Loucy (cell line): ENCODE data around the gene MYH15.

Experiments used
- CTCF ChIP-seq: fragments of 200-600 bp; sonication (generic); conservative IDR thresholded peaks from 2 replicates; pipeline ENCODE4 v1.5.1; 2014; ENCODE audit warnings: mild to moderate bottlenecking, antibody characterized with exemption, low read length
- EZH2phosphoT487 ChIP-seq: fragments of 200-600 bp; IDR thresholded peaks from 2 replicates; pipeline ENCODE4 v1.6.1; 2018; ENCODE audit warnings: antibody characterized with exemption, mild to moderate bottlenecking, moderate library complexity, borderline replicate concordance

- TF ChIP-seq CTCF = no peak
- no peak for TF ChIP-seq EZH2phosphoT487
Observed at GRCh38 chr3:108388136-108389132, 122.0 kb downstream of the MYH15 start.
